ENCODE results near the gene CDC25A. TPM values are rescaled to one million over a fixed set of nuclear protein-coding genes. Genes with fewer than 3 reads are reported as not detected.
"Not testable (repeated sequence)": the region's sequence is repeated elsewhere in the genome, so short reads cannot be mapped to it uniquely, and the experiment has no call there.

Gene CDC25A
- total and polyA plus RNA-seq, 4 donors = 0.08 to 1.8 (median 0.54) TPM

DNA sequence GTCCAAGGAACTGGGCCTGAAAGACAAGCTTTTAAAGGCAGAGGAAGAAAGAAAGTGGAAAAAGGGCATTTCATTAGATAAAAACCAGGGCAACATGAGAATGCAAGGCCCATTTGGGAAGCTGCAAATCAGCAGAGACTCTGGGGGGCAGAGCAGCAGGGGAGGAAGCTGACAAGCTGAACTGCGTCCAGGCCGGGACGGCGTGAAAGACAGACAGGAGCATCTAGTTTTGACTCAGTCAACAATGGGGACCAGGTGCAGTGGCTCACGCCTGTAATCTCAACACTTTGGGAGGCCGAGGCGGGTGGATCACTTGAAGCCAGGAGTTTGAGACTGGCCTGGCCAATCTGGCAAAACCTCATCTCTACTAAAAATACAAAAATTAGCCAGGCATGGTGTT lies 69.9 kb downstream of the CDC25A start:
- intact Hi-C loops (cut with DNase I) = no loop called here
- Histone ChIP-seq H3K4me3 (ENCODE audit: low read length in 2 of 2) (no peak overlapping the region), H3K27ac (ENCODE audit: low read depth in 1 of 2, low read length in 2 of 2) (no peak overlapping the region), H3K27me3 (ENCODE audit: control insufficient read depth in 1 of 2, insufficient read depth in 2 of 2, low read length in 1 of 2) (no peaks in the 10 kb centered on the region), H3K9me3 (ENCODE audit: control insufficient read depth, low read length) (no peaks in the 10 kb centered on the region), H3K4me1 (ENCODE audit: control insufficient read depth in 1 of 2, insufficient read depth in 2 of 2, low read length in 2 of 2) (peaks cover 0 to under 1% of the 10 kb centered on the region in 2 donors), H3K36me3 (ENCODE audit: control insufficient read depth in 1 of 2, insufficient read depth in 2 of 2, low read length in 1 of 2) (no peaks in the 10 kb centered on the region)
- ATAC-seq (ENCODE audit: low FRiP score) (no peak), DNase-seq (no peak)
- WGBS, 2 donors = 55 to 64% methylated on average over 7 of the region's 7 CpGs

DNA sequence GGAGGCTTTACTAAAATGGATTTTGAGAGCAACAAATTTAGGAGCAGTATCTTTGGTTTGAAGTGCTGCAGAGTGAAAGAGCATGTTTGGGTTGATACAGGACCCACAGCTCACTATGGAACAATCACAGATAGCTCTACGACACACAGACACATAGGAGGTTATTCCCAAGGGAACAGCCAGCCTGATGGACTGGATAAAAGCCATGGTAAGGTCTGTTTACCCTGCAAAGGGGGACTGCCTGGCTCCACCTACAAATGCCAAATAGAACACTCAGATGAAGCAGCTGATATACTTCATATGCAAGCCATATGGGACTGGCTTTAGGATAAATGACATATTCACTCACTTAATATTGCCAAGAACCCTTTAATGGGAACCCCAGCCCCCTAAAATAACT lies 75.4 kb downstream of the CDC25A start:
- intact Hi-C loops (cut with DNase I) = no loop called here
- Histone ChIP-seq H3K27me3 (ENCODE audit: control insufficient read depth in 1 of 2, insufficient read depth in 2 of 2, low read length in 1 of 2) (no peaks in the 10 kb centered on the region), H3K4me3 (ENCODE audit: low read length in 2 of 2) (no peak overlapping the region), H3K9me3 (ENCODE audit: control insufficient read depth, low read length) (no peaks in the 10 kb centered on the region), H3K4me1 (ENCODE audit: control insufficient read depth in 1 of 2, insufficient read depth in 2 of 2, low read length in 2 of 2) (peaks cover 4 to 6% of the 10 kb centered on the region in 2 donors), H3K27ac (ENCODE audit: low read depth in 1 of 2, low read length in 2 of 2) (peak overlapping the region; percentile 69 to 76), H3K36me3 (ENCODE audit: control insufficient read depth in 1 of 2, insufficient read depth in 2 of 2, low read length in 1 of 2) (no peaks in the 10 kb centered on the region)
- WGBS, 2 donors = 9 to 11% methylated on average over 1 of the region's 1 CpG
- DNase-seq (no peak), ATAC-seq (ENCODE audit: low FRiP score) (no peak)

DNA sequence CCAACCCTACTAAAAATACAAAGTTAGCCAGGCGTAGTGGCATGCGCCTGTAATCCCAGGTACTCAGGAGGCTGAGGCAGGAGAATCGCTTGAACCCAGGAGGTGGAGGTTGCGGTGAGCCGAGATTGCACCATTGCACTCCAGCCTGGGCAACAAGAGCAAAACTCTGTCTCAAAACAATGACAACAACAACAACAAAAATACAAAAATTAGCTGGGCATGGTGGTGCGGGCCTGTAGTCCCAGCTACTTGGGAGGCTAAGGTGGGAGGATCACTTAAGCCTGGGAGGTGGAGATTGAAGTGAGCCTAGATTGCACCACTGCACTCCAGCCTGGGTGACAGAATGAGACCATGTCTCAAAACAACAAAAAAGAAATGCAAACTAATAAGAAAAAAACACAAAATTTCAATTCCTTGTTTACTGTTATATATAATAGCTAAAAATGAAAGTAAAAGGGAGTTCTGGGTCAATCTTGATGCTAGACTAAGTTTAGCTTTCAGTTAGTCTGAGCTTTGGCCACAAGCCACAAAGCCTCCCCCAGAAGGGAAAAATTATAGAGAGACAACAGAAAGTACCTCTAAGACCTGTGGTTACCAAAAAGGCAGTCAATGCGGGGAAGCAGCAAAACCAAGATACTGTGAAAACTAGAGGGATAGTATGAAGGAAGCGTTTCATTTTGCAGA lies 76.0 kb downstream of the CDC25A start:
- peak overlapping the region; percentile 69 to 76 for H3K27ac ChIP-seq (ENCODE audit: low read depth in 1 of 2, low read length in 2 of 2)
- H3K4me1 ChIP-seq (ENCODE audit: control insufficient read depth in 1 of 2, insufficient read depth in 2 of 2, low read length in 2 of 2); ATAC-seq (ENCODE audit: low FRiP score); intact Hi-C loops (cut with DNase I); H3K4me3 ChIP-seq (ENCODE audit: low read length in 2 of 2); H3K36me3 ChIP-seq (ENCODE audit: control insufficient read depth in 1 of 2, insufficient read depth in 2 of 2, low read length in 1 of 2); H3K27me3 ChIP-seq (ENCODE audit: control insufficient read depth in 1 of 2, insufficient read depth in 2 of 2, low read length in 1 of 2); DNase-seq; H3K9me3 ChIP-seq (ENCODE audit: control insufficient read depth, low read length): not testable (repeated sequence)
- WGBS, 2 donors = 68 to 69% methylated on average over 8 of the region's 8 CpGs

DNA sequence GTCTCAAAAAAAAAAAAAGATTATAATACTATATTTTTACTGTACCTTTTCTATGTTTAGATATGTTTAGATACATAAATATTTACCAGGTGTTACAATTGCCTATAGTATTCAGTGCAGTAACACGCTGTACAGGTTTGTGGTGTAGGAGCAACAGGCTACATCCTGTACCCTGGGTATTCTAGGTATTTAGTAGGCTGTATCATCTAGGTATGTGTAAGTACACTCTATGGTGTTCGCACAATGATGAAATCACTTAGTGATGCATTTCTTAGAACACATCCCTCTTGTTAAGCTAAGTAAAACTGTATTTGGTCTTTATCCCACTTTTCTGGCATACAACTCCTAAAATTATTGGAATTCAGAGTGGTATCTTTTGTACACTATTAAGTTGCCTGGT lies 77.8 kb downstream of the CDC25A start:
- intact Hi-C loops (cut with DNase I) = no loop called here
- H3K36me3 ChIP-seq (ENCODE audit: control insufficient read depth in 1 of 2, insufficient read depth in 2 of 2, low read length in 1 of 2) = no peaks in the 10 kb centered on the region
- 96 to 97% methylated on average over 2 of the region's 2 CpGs for WGBS, 2 donors
- H3K4me3 ChIP-seq (ENCODE audit: low read length in 2 of 2) = no peak overlapping the region
- H3K27ac ChIP-seq (ENCODE audit: low read depth in 1 of 2, low read length in 2 of 2) = no peak overlapping the region
- H3K27me3 ChIP-seq (ENCODE audit: control insufficient read depth in 1 of 2, insufficient read depth in 2 of 2, low read length in 1 of 2) = no peaks in the 10 kb centered on the region
- peaks cover 4 to 6% of the 10 kb centered on the region in 2 donors for H3K4me1 ChIP-seq (ENCODE audit: control insufficient read depth in 1 of 2, insufficient read depth in 2 of 2, low read length in 2 of 2)
- ATAC-seq (ENCODE audit: low FRiP score) = no peak
- no peaks in the 10 kb centered on the region for H3K9me3 ChIP-seq (ENCODE audit: control insufficient read depth, low read length)
- no peak for DNase-seq

DNA sequence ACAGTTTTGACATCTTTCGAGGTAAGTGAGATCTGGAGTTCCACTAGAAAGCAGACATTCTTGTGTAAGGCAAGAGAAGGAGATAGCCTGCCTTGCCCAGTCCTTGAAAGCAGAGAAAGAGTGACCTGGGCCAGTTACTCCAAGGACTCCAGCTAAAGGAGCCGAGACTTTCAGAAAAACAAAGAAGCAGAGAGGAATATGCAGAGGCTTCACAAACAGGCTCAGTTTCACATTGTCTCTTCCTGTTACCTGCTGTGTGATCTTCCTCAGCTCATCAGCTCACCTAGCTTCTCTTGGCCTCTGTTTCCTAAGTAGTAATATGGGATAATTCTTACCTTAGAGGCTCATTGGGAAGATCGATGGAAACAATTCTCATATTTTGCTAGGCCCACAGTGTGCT lies 81.0 kb downstream of the CDC25A start:
- H3K27ac ChIP-seq (ENCODE audit: low read depth in 1 of 2, low read length in 2 of 2) = no peak overlapping the region
- no peaks in the 10 kb centered on the region for H3K9me3 ChIP-seq (ENCODE audit: control insufficient read depth, low read length)
- DNase-seq (no peak), ATAC-seq (ENCODE audit: low FRiP score) (no peak)
- no peaks in the 10 kb centered on the region for H3K4me1 ChIP-seq (ENCODE audit: control insufficient read depth in 1 of 2, insufficient read depth in 2 of 2, low read length in 2 of 2)
- 82 to 89% methylated on average over 3 of the region's 3 CpGs for WGBS, 2 donors
- H3K27me3 ChIP-seq (ENCODE audit: control insufficient read depth in 1 of 2, insufficient read depth in 2 of 2, low read length in 1 of 2) = no peaks in the 10 kb centered on the region
- intact Hi-C loops (cut with DNase I) = no loop called here
- no peaks in the 10 kb centered on the region for H3K36me3 ChIP-seq (ENCODE audit: control insufficient read depth in 1 of 2, insufficient read depth in 2 of 2, low read length in 1 of 2)
- no peak overlapping the region for H3K4me3 ChIP-seq (ENCODE audit: low read length in 2 of 2)

Small RNA genes lying within 50 kb of the gene (microRNA-seq; reads per million reads assigned to microRNA genes)
- gene MIR4443 = 3.0 to 37.8 reads per million in 2 donors

Other genes with a start within 250 kb of the CDC25A start
- 100 to 1,000 TPM; 356 to 467 TPM for gene MAP4, start 172.0 kb downstream of the CDC25A start, total RNA-seq
- gene MAP4, start 172.0 kb downstream of the CDC25A start, polyA plus RNA-seq = 100 to 1,000 TPM; 110 to 177 TPM
- gene CAMP, start 35.1 kb upstream of the CDC25A start, total RNA-seq = under 1 TPM; 0.65 to 0.90 TPM
- gene CAMP, start 35.1 kb upstream of the CDC25A start, polyA plus RNA-seq = 1 to 10 TPM in 1 of 2 donors, not detected in 1; 4.0 TPM
- gene ZNF589, start 52.7 kb upstream of the CDC25A start, total RNA-seq = 10 to 100 TPM in 1 of 2 donors, 1 to 10 TPM in 1; 7.1 to 19.4 TPM
- gene ZNF589, start 52.7 kb upstream of the CDC25A start, polyA plus RNA-seq = 1 to 10 TPM; 2.5 to 6.7 TPM
- 10 to 100 TPM; 17.2 to 27.7 TPM for gene NME6, start 113.0 kb upstream of the CDC25A start, total RNA-seq
- 10 to 100 TPM; 11.7 to 19.0 TPM for gene NME6, start 113.0 kb upstream of the CDC25A start, polyA plus RNA-seq
- not detected for gene SPINK8, start 145.2 kb upstream of the CDC25A start, total RNA-seq
- not detected for gene SPINK8, start 145.2 kb upstream of the CDC25A start, polyA plus RNA-seq
- gene FBXW12, start 183.8 kb upstream of the CDC25A start, total RNA-seq = not detected
- not detected for gene FBXW12, start 183.8 kb upstream of the CDC25A start, polyA plus RNA-seq
- gene PLXNB1, start 241.7 kb upstream of the CDC25A start, total RNA-seq = 100 to 1,000 TPM in 1 of 2 donors, 10 to 100 TPM in 1; 69.9 to 115 TPM
- 100 to 1,000 TPM in 1 of 2 donors, 10 to 100 TPM in 1; 26.3 to 235 TPM for gene PLXNB1, start 241.7 kb upstream of the CDC25A start, polyA plus RNA-seq